SK-N-SH treated with all-trans-retinoic acid at 6 μM for 48 hours (cell line): ENCODE measurements around the gene HSD11B1L.

ENCODE experiments used
- ATAC-seq: fragments of 200-7000 bp; cut with Tn5 transposase; 3 replicates; pipeline ENCODE4 v1.9.1; 2020; ENCODE audit warnings: mild to moderate bottlenecking, moderate library complexity
- ARNTL ChIP-seq: fragments of 450-650 bp; formaldehyde crosslinking; IDR thresholded peaks from 2 replicates; pipeline ENCODE4 v1.5.0; 2020; ENCODE audit warnings: low read depth, mild to moderate bottlenecking, moderate library complexity, borderline replicate concordance
- BACH2 ChIP-seq: fragments of 250-450 bp; sonication (Bioruptor Pico); IDR thresholded peaks from 2 replicates; pipeline ENCODE4 v1.9.0; 2021; ENCODE audit warnings: mild to moderate bottlenecking, borderline replicate concordance
- CSDC2 ChIP-seq: fragments of 250-450 bp; sonication (Bioruptor Pico); IDR thresholded peaks from 2 replicates; pipeline ENCODE4 v1.5.0; 2020; ENCODE audit warnings: mild to moderate bottlenecking, moderate library complexity
- CSRNP3 ChIP-seq: fragments of 250-450 bp; sonication (Bioruptor Pico); IDR thresholded peaks from 2 replicates; pipeline ENCODE4 v1.5.1; 2021; ENCODE audit warnings: mild to moderate bottlenecking, moderate library complexity
- ESRRG ChIP-seq: fragments of 250-450 bp; sonication (Bioruptor Pico); IDR thresholded peaks from 2 replicates; pipeline ENCODE4 v1.6.1; 2021; ENCODE audit warnings: mild to moderate bottlenecking
- GLIS3 ChIP-seq: fragments of 250-450 bp; sonication (Bioruptor Pico); IDR thresholded peaks from 2 replicates; pipeline ENCODE4 v1.5.0; 2020; ENCODE audit warnings: mild to moderate bottlenecking, moderate library complexity
- ISL1 ChIP-seq: fragments of 250-450 bp; sonication (Bioruptor Pico); IDR thresholded peaks from 2 replicates; pipeline ENCODE4 v2.1.2; 2022; ENCODE audit warnings: mild to moderate bottlenecking, moderate library complexity
- OSR1 ChIP-seq: fragments of 250-450 bp; sonication (Bioruptor Pico); IDR thresholded peaks from 2 replicates; pipeline ENCODE4 v1.8.0; 2022; ENCODE audit warnings: moderate library complexity, mild to moderate bottlenecking, inconsistent platforms
- PPARA ChIP-seq: fragments of 250-450 bp; sonication (Bioruptor Pico); IDR thresholded peaks from 2 replicates; pipeline ENCODE4 v1.5.0; 2020; ENCODE audit warnings: mild to moderate bottlenecking, borderline replicate concordance
- RARB ChIP-seq: fragments of 250-450 bp; sonication (Bioruptor Pico); IDR thresholded peaks from 2 replicates; pipeline ENCODE4 v1.8.0; 2021; ENCODE audit warnings: mild to moderate bottlenecking, moderate library complexity
- SNAI2 ChIP-seq: fragments of 250-450 bp; sonication (Bioruptor Pico); IDR thresholded peaks from 2 replicates; pipeline ENCODE4 v1.5.0; 2020; ENCODE audit warnings: mild to moderate bottlenecking, moderate library complexity
- TCF4 ChIP-seq: fragments of 250-450 bp; sonication (Bioruptor Pico); IDR thresholded peaks from 2 replicates; pipeline ENCODE4 v1.8.0; 2021; ENCODE audit warnings: mild to moderate bottlenecking, moderate library complexity, borderline replicate concordance
- TOX ChIP-seq: fragments of 250-450 bp; sonication (Bioruptor Pico); IDR thresholded peaks from 2 replicates; pipeline ENCODE4 v1.8.0; 2021; ENCODE audit warnings: mild to moderate bottlenecking, moderate library complexity, borderline replicate concordance
- TSHZ2 ChIP-seq: fragments of 250-450 bp; sonication (Bioruptor Pico); IDR thresholded peaks from 2 replicates; pipeline ENCODE4 v1.5.0; 2020; ENCODE audit warnings: mild to moderate bottlenecking, moderate library complexity
- ZC3H10 ChIP-seq: fragments of 250-450 bp; sonication (Bioruptor Pico); IDR thresholded peaks from 2 replicates; pipeline ENCODE4 v1.5.1; 2021; ENCODE audit warnings: mild to moderate bottlenecking, moderate library complexity
- ZFP3 ChIP-seq: fragments of 250-450 bp; sonication (Bioruptor Pico); IDR thresholded peaks from 2 replicates; pipeline ENCODE4 v1.5.0; 2020; ENCODE audit warnings: mild to moderate bottlenecking, moderate library complexity
- ZNF565 ChIP-seq: fragments of 450-650 bp; formaldehyde crosslinking; conservative IDR thresholded peaks from 2 replicates; pipeline ENCODE4 v1.5.0; 2020; ENCODE audit warnings: low read depth, mild to moderate bottlenecking, moderate library complexity
- ZNF70 ChIP-seq: fragments of 450-650 bp; formaldehyde crosslinking; IDR thresholded peaks from 2 replicates; pipeline ENCODE4 v1.5.0; 2020; ENCODE audit warnings: mild to moderate bottlenecking, moderate library complexity
- ZNF8 ChIP-seq: fragments of 450-650 bp; formaldehyde crosslinking; IDR thresholded peaks from 2 replicates; pipeline ENCODE4 v1.5.0; 2020; ENCODE audit warnings: mild to moderate bottlenecking, moderate library complexity
- TF ChIP-seq, protein P1 (sequence below): fragments of 250-450 bp; sonication (Bioruptor Pico); IDR thresholded peaks from 2 replicates; pipeline ENCODE4 v1.8.0; 2020; ENCODE audit warnings: mild to moderate bottlenecking, moderate library complexity, borderline replicate concordance

The HSD11B1L gene

DNA sequence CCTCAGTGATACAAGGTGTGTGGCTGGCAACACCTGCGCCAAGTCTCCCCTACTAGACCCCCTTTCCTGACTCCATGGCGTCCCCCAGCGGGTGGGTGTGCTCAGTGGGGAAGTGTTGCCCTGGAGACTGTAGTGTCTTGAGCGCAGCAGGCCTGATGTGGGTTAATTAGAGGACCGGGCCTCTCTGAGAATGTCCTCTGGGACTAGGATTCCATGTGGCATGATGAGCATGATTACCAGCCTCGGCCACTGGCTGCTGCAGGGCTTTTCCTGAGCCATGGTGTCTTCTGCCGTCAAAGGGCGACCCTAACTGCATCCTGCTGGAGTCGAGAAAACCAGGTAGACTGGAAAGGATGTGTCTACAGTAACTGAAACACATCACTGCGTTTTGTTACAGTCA, 28.6 kb upstream of the HSD11B1L start:
- no peak for TF ChIP-seq CSRNP3 (CRISPR knock-in tag)
- no peak for TF ChIP-seq ZFP3 (CRISPR knock-in tag)
- no peak for TF ChIP-seq SNAI2 (CRISPR knock-in tag)
- no peak for ATAC-seq

DNA sequence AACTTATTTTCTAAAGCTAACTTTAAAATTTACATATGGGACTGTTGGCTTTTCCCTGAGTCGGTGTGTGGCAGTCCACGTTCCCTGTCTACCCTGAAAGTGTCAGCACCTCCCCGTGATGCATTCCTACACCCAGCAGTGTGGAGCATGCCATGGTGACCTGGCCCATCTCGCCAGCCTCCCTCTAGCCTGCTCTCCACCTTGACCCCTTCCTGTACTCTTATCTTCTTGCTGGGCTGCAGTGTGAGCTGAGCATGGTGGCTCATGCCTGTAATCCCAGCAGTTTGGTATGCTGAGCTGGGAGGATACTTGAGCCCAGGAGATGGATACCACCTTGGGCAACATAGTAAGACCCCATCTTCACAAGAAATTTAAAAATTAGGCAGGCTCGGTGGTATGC, 25.9 kb upstream of the HSD11B1L start:
- no peak for ATAC-seq
- TF ChIP-seq BACH2 (CRISPR knock-in tag) (no peak), ISL1 (CRISPR knock-in tag) (no peak), SNAI2 (CRISPR knock-in tag) (no peak), TSHZ2 (CRISPR knock-in tag) (no peak), RARB (no peak), PPARA (CRISPR knock-in tag) (no peak), ZNF70 (CRISPR knock-in tag) (no peak), CSRNP3 (CRISPR knock-in tag) (no peak), ESRRG (CRISPR knock-in tag) (no peak), ZFP3 (CRISPR knock-in tag) (no peak), CSDC2 (CRISPR knock-in tag) (no peak), TOX (CRISPR knock-in tag) (no peak), ZC3H10 (CRISPR knock-in tag) (no peak), GLIS3 (no peak), ARNTL (CRISPR knock-in tag) (no peak), TCF4 (no peak), OSR1 (CRISPR knock-in tag) (no peak), ZNF565 (CRISPR knock-in tag) (no peak)
- TF ChIP-seq, protein P1, sequence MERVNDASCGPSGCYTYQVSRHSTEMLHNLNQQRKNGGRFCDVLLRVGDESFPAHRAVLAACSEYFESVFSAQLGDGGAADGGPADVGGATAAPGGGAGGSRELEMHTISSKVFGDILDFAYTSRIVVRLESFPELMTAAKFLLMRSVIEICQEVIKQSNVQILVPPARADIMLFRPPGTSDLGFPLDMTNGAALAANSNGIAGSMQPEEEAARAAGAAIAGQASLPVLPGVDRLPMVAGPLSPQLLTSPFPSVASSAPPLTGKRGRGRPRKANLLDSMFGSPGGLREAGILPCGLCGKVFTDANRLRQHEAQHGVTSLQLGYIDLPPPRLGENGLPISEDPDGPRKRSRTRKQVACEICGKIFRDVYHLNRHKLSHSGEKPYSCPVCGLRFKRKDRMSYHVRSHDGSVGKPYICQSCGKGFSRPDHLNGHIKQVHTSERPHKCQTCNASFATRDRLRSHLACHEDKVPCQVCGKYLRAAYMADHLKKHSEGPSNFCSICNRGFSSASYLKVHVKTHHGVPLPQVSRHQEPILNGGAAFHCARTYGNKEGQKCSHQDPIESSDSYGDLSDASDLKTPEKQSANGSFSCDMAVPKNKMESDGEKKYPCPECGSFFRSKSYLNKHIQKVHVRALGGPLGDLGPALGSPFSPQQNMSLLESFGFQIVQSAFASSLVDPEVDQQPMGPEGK (CRISPR knock-in tag): no peak

DNA sequence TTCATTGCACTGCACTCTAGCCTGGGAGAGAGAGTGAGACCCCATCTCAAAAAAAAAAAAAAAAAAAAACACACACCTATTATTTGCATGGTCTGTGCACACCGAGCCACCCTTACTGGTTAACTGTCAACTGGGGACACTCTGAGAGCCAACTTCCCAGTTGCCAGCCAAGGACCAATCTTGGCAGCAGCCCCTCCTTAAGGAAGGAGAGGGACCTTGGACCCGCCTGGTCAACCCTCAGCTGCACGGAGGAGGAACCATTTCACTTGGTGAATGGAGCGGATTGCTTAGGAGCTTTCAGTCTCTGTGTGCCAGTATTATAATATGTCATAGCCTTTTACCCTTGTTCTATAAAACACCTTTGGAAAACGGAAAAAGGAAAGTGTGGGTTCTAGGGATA, 25.4 kb upstream of the HSD11B1L start:
- ATAC-seq: no peak
- no peak for TF ChIP-seq RARB
- TF ChIP-seq, protein P1 (CRISPR knock-in tag): no peak
- no peak for TF ChIP-seq ISL1 (CRISPR knock-in tag)
- no peak for TF ChIP-seq OSR1 (CRISPR knock-in tag)
- no peak for TF ChIP-seq PPARA (CRISPR knock-in tag)
- TF ChIP-seq ZFP3 (CRISPR knock-in tag): no peak
- no peak for TF ChIP-seq TCF4
- TF ChIP-seq CSRNP3 (CRISPR knock-in tag): no peak
- no peak for TF ChIP-seq ESRRG (CRISPR knock-in tag)
- no peak for TF ChIP-seq TSHZ2 (CRISPR knock-in tag)
- TF ChIP-seq ZNF565 (CRISPR knock-in tag): no peak
- TF ChIP-seq ZNF8 (CRISPR knock-in tag): no peak
- TF ChIP-seq, all 23 proteins: peak for 0
